ENCODE measurements around the gene NR3C1.
"Not testable (repeated sequence)": the region's sequence is repeated elsewhere in the genome, so short reads cannot be mapped to it uniquely, and the experiment has no call there.

Gene NR3C1

DNA sequence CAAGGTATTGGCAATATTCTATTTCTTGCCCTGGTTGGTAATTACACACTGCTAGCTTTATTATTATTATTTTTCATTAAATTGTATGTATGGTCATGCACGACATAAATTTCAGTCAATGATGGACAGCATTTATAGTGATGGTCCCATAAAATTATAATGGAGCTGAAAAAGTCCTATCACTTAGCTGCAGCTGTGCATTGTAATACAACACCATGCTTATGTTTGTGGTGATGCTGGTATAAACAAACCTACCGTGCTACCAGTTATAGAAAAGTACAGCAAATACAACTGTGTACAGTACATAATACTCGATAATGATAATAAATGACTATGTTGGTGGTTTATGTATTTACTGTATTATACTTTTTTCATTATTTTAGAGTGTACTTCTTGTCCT lies 65.5 kb downstream of the NR3C1 start:
- H2AFZ ChIP-seq (ENCODE audit: low read length), result no peak overlapping the region
- no peak for DNase-seq
- no peaks in the 10 kb centered on the region for H3F3A ChIP-seq (ENCODE audit: insufficient read depth, low read length)
- no peaks in the 10 kb centered on the region for H3K9me3 ChIP-seq (replicated peaks; ENCODE audit: insufficient read depth, low read length)
- H3K79me2 ChIP-seq (ENCODE audit: low read length), result peaks cover 90% of the 10 kb centered on the region
- H4K20me1 ChIP-seq (ENCODE audit: insufficient read depth, low read length), result peaks cover 20% of the 10 kb centered on the region; the same call in 1 of the 2 replicates
- no peak overlapping the region for H3K27ac ChIP-seq (ENCODE audit: low read length)
- no peaks in the 10 kb centered on the region for H3K9me2 ChIP-seq (replicated peaks; ENCODE audit: insufficient read depth, low read length)
- H3K4me1 ChIP-seq (ENCODE audit: low read length), result peaks cover 21% of the 10 kb centered on the region
- no peak overlapping the region for H3K9ac ChIP-seq (ENCODE audit: low read length)
- no peak overlapping the region for H3K4me2 ChIP-seq (ENCODE audit: low read depth, low read length)
- H3K36me3 ChIP-seq (replicated peaks; ENCODE audit: insufficient read depth, low read length), result peaks cover 3% of the 10 kb centered on the region; the same call in 1 of the 2 replicates
- H3K4me3 ChIP-seq (ENCODE audit: low read length), result no peak overlapping the region
- H3K27me3 ChIP-seq (replicated peaks; ENCODE audit: insufficient read depth, low read length), result no peaks in the 10 kb centered on the region
- TF ChIP-seq EZH2 (optimal IDR thresholded peaks at IDR 0.05; ENCODE audit: low read depth, low read length) (no peak), EZH2phosphoT487 (IDR thresholded peaks at IDR 0.05; ENCODE audit: low read length) (no peak)
- TF ChIP-seq, protein P1, sequence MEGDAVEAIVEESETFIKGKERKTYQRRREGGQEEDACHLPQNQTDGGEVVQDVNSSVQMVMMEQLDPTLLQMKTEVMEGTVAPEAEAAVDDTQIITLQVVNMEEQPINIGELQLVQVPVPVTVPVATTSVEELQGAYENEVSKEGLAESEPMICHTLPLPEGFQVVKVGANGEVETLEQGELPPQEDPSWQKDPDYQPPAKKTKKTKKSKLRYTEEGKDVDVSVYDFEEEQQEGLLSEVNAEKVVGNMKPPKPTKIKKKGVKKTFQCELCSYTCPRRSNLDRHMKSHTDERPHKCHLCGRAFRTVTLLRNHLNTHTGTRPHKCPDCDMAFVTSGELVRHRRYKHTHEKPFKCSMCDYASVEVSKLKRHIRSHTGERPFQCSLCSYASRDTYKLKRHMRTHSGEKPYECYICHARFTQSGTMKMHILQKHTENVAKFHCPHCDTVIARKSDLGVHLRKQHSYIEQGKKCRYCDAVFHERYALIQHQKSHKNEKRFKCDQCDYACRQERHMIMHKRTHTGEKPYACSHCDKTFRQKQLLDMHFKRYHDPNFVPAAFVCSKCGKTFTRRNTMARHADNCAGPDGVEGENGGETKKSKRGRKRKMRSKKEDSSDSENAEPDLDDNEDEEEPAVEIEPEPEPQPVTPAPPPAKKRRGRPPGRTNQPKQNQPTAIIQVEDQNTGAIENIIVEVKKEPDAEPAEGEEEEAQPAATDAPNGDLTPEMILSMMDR (IDR thresholded peaks at IDR 0.05; ENCODE audit: low read length), result no peak

DNA sequence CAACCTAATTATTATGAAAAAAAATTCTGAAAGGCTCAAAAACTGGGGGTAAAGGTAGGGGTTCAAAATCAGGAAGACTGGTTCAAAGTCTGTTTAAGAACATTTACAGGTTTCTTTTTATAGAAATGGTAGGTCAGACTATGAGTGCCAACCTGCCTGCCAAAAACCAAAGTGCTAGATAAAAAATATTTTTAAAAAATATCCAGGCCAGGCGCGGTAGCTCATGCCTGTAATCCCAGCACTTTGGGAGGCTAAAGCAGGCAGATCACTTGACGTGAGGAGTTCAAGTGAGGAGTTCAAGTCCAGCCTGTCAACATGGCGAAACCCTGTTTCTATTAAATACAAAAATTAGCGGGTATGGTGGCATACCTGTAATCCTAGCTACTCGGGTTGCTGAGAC lies 67.0 kb downstream of the NR3C1 start:
- Histone ChIP-seq H3K27ac (ENCODE audit: low read length) (no peak overlapping the region), H3K9me3 (replicated peaks; ENCODE audit: insufficient read depth, low read length) (no peaks in the 10 kb centered on the region), H3K4me1 (ENCODE audit: low read length) (peaks cover 7% of the 10 kb centered on the region), H3K9me2 (replicated peaks; ENCODE audit: insufficient read depth, low read length) (no peaks in the 10 kb centered on the region), H3K4me3 (ENCODE audit: low read length) (no peak overlapping the region), H3K27me3 (replicated peaks; ENCODE audit: insufficient read depth, low read length) (no peaks in the 10 kb centered on the region), H4K20me1 (ENCODE audit: insufficient read depth, low read length) (peaks cover 20% of the 10 kb centered on the region; the same call in 1 of the 2 replicates), H3K36me3 (replicated peaks; ENCODE audit: insufficient read depth, low read length) (peaks cover 3% of the 10 kb centered on the region; the same call in 1 of the 2 replicates), H3K9ac (ENCODE audit: low read length) (no peak overlapping the region), H3K79me2 (ENCODE audit: low read length) (peaks cover 87% of the 10 kb centered on the region), H2AFZ (ENCODE audit: low read length) (no peak overlapping the region), H3F3A (ENCODE audit: insufficient read depth, low read length) (no peaks in the 10 kb centered on the region), H3K4me2 (ENCODE audit: low read depth, low read length) (no peak overlapping the region)
- DNase-seq, result no peak
- TF ChIP-seq, protein P1 (IDR thresholded peaks at IDR 0.05; ENCODE audit: low read length), result no peak
- TF ChIP-seq EZH2phosphoT487 (IDR thresholded peaks at IDR 0.05; ENCODE audit: low read length), result no peak
- TF ChIP-seq EZH2 (optimal IDR thresholded peaks at IDR 0.05; ENCODE audit: low read depth, low read length), result no peak

DNA sequence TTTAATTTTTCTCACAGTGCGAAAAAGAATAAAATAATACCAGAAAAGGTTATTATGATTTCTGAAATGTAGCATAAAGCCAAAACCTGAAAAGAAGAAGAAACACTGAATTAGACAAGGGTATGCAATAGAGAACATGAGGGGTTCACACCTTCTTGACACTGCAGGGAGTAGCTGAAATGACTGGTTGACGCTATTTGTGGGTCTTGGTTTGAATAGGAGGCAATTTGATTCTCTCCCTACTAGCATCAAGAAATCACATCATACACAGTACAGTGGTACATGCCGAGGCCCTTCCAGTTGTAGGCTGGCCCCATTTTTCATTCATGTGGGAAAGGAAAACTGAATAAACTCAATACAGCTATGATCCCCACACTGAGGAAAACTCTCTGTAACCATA lies 68.6 kb downstream of the NR3C1 start:
- H3K4me2 ChIP-seq (ENCODE audit: low read depth, low read length), result no peak overlapping the region
- no peak overlapping the region for H3K9ac ChIP-seq (ENCODE audit: low read length)
- peaks cover 3% of the 10 kb centered on the region; the same call in 1 of the 2 replicates for H3K36me3 ChIP-seq (replicated peaks; ENCODE audit: insufficient read depth, low read length)
- TF ChIP-seq, protein P1 (IDR thresholded peaks at IDR 0.05; ENCODE audit: low read length), result no peak
- TF ChIP-seq EZH2 (optimal IDR thresholded peaks at IDR 0.05; ENCODE audit: low read depth, low read length), result no peak
- no peak for TF ChIP-seq EZH2phosphoT487 (IDR thresholded peaks at IDR 0.05; ENCODE audit: low read length)
- H3K9me3 ChIP-seq (replicated peaks; ENCODE audit: insufficient read depth, low read length), result no peaks in the 10 kb centered on the region
- H3K4me3 ChIP-seq (ENCODE audit: low read length), result no peak overlapping the region
- H2AFZ ChIP-seq (ENCODE audit: low read length), result no peak overlapping the region
- H3K27ac ChIP-seq (ENCODE audit: low read length), result no peak overlapping the region
- DNase-seq, result no peak
- peaks cover 21% of the 10 kb centered on the region; the same call in 1 of the 2 replicates for H4K20me1 ChIP-seq (ENCODE audit: insufficient read depth, low read length)
- peaks cover 87% of the 10 kb centered on the region for H3K79me2 ChIP-seq (ENCODE audit: low read length)
- H3K4me1 ChIP-seq (ENCODE audit: low read length), result peaks cover 7% of the 10 kb centered on the region
- no peaks in the 10 kb centered on the region for H3F3A ChIP-seq (ENCODE audit: insufficient read depth, low read length)
- no peaks in the 10 kb centered on the region for H3K9me2 ChIP-seq (replicated peaks; ENCODE audit: insufficient read depth, low read length)
- H3K27me3 ChIP-seq (replicated peaks; ENCODE audit: insufficient read depth, low read length), result no peaks in the 10 kb centered on the region

DNA sequence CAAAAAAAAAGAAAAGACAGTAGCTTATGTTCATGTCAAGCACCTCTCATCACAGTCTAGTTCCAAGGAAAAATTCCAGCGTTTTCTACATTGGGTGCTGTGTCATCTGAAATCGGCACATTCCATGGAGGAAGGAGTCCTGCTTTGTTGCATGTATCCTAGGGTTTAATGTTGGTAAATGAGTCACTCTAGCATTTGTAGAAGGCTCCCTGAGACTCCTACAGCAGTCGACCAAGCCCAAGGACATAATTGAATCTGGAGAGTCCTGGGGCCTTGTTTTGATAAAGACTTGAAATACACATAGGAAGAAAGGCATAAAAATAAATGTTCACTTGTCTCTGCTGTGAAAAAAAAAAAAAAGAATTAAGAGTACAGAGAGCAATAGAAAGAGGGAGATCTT lies 69.1 kb downstream of the NR3C1 start:
- not testable (repeated sequence) for H3K4me3 ChIP-seq (ENCODE audit: low read length); H3K9me3 ChIP-seq (replicated peaks; ENCODE audit: insufficient read depth, low read length); H3K36me3 ChIP-seq (replicated peaks; ENCODE audit: insufficient read depth, low read length); H3K9me2 ChIP-seq (replicated peaks; ENCODE audit: insufficient read depth, low read length); H2AFZ ChIP-seq (ENCODE audit: low read length); H3K9ac ChIP-seq (ENCODE audit: low read length); DNase-seq; H3K4me1 ChIP-seq (ENCODE audit: low read length); H3K27me3 ChIP-seq (replicated peaks; ENCODE audit: insufficient read depth, low read length); H3K27ac ChIP-seq (ENCODE audit: low read length); H3K4me2 ChIP-seq (ENCODE audit: low read depth, low read length); H3F3A ChIP-seq (ENCODE audit: insufficient read depth, low read length)
- Histone ChIP-seq H3K79me2 (ENCODE audit: low read length) (peaks cover 87% of the 10 kb centered on the region), H4K20me1 (ENCODE audit: insufficient read depth, low read length) (peaks cover 24% of the 10 kb centered on the region; the same call in 1 of the 2 replicates)
